ENCODE results near the gene IL17RB. TPM values are rescaled to one million over a fixed set of nuclear protein-coding genes. Genes with fewer than 3 reads are reported as not detected.

The IL17RB gene
- total RNA-seq, 5 donors from 2014 or later (not counting 1 experiment from before 2014, with no cell fraction given), result 0.56 to 4.1 (median 1.8) TPM; not detected in 1

GRCh38 chr3:53885239-53885638 is 38.9 kb downstream of the IL17RB start:
- peaks cover 50 to 66% (median 58%) of the 10 kb centered on the region in 3 donors for H3K4me1 Mint-ChIP-seq
- H3K9me3 Mint-ChIP-seq, result no peaks in the 10 kb centered on the region
- ChIA-PET POLR2A (no interaction called here), CTCF (no interaction called here)
- H3K36me3 Mint-ChIP-seq, result peaks cover 29% of the 10 kb centered on the region
- no peak overlapping the region for H3K4me3 Mint-ChIP-seq
- no peak for DNase-seq
- Histone ChIP-seq H3K9me3 (no peaks in the 10 kb centered on the region), H3K36me3 (ENCODE audit: control insufficient read depth in 2 of 2, extremely low read depth in 1 of 2, insufficient read depth in 1 of 2, low read length in 1 of 2) (peaks cover 0 to 25% of the 10 kb centered on the region in 2 donors), H3K27ac (ENCODE audit: low read length) (no peak overlapping the region), H3K4me1 (ENCODE audit: control insufficient read depth in 1 of 2, extremely low read depth in 1 of 2, insufficient read depth in 2 of 2, low read length in 2 of 2) (peaks cover 24 to 36% of the 10 kb centered on the region in 2 experiments), H3K27me3 (replicated peaks in 1 of 2; ENCODE audit: control insufficient read depth in 2 of 2, extremely low read depth in 1 of 2, insufficient read depth in 2 of 2, low read length in 1 of 2) (no peaks in the 10 kb centered on the region), H3K4me3 (ENCODE audit: control insufficient read depth in 1 of 2, extremely low read depth in 1 of 2, low read length in 1 of 2) (no peak overlapping the region)
- no peak for ATAC-seq (replicated peaks in 1 of 4)
- H3K27ac Mint-ChIP-seq, result no peak overlapping the region
- WGBS (ENCODE audit: insufficient coverage), result no CpG with 5 or more reads among the region's 3 CpGs
- H3K27me3 Mint-ChIP-seq, result no peaks in the 10 kb centered on the region

- Mint-ChIP-seq H3K4me1 (peaks cover 52 to 62% (median 58%) of the 10 kb centered on the region in 3 donors), H3K36me3 (peaks cover 31% of the 10 kb centered on the region), H3K27ac (peak overlapping the region; percentile 54 to 55), H3K9me3 (no peaks in the 10 kb centered on the region), H3K4me3 (peak overlapping the region in 1 of 3 donors; percentile 43), H3K27me3 (no peaks in the 10 kb centered on the region)
- CTCF ChIA-PET, result no interaction called here
- POLR2A ChIA-PET, result no interaction called here
- H3K36me3 ChIP-seq (ENCODE audit: control insufficient read depth in 2 of 2, extremely low read depth in 1 of 2, insufficient read depth in 1 of 2, low read length in 1 of 2), result peaks cover 0 to 25% of the 10 kb centered on the region in 2 donors
- no peak overlapping the region for H3K27ac ChIP-seq (ENCODE audit: low read length)
- no peaks in the 10 kb centered on the region for H3K27me3 ChIP-seq (replicated peaks in 1 of 2; ENCODE audit: control insufficient read depth in 2 of 2, extremely low read depth in 1 of 2, insufficient read depth in 2 of 2, low read length in 1 of 2)
- H3K4me3 ChIP-seq (ENCODE audit: control insufficient read depth in 1 of 2, extremely low read depth in 1 of 2, low read length in 1 of 2), result no peak overlapping the region
- no peak for DNase-seq
- H3K9me3 ChIP-seq, result no peaks in the 10 kb centered on the region
- H3K4me1 ChIP-seq (ENCODE audit: control insufficient read depth in 1 of 2, extremely low read depth in 1 of 2, insufficient read depth in 2 of 2, low read length in 2 of 2), result peaks cover 19 to 36% of the 10 kb centered on the region in 2 experiments
- ATAC-seq (replicated peaks in 1 of 4), result no peak
Observed at GRCh38 chr3:53887446-53887845, 41.1 kb downstream of the IL17RB start.

GRCh38 chr3:53888232-53888631 is 41.9 kb downstream of the IL17RB start:
- H3K27me3 ChIP-seq (replicated peaks in 1 of 2; ENCODE audit: control insufficient read depth in 2 of 2, extremely low read depth in 1 of 2, insufficient read depth in 2 of 2, low read length in 1 of 2), result no peaks in the 10 kb centered on the region
- H3K4me1 Mint-ChIP-seq, result peaks cover 54 to 62% (median 54%) of the 10 kb centered on the region in 3 donors
- peak overlapping the region in 1 of 3 donors; percentile 5 for H3K4me3 Mint-ChIP-seq
- ChIA-PET POLR2A (no interaction called here), CTCF (no interaction called here)
- H3K36me3 Mint-ChIP-seq, result peaks cover 28% of the 10 kb centered on the region
- no peak for DNase-seq
- H3K27ac ChIP-seq (ENCODE audit: low read length), result no peak overlapping the region
- H3K27ac Mint-ChIP-seq, result no peak overlapping the region
- no peaks in the 10 kb centered on the region for H3K9me3 ChIP-seq
- H3K9me3 Mint-ChIP-seq, result peaks cover 0 to 4% (median 1%) of the 10 kb centered on the region in 3 donors
- WGBS (ENCODE audit: insufficient coverage), result no CpG with 5 or more reads among the region's 1 CpG
- ATAC-seq (replicated peaks in 1 of 4), result no peak
- no peaks in the 10 kb centered on the region for H3K27me3 Mint-ChIP-seq
- no peak overlapping the region for H3K4me3 ChIP-seq (ENCODE audit: control insufficient read depth in 1 of 2, extremely low read depth in 1 of 2, low read length in 1 of 2)
- H3K4me1 ChIP-seq (ENCODE audit: control insufficient read depth in 1 of 2, extremely low read depth in 1 of 2, insufficient read depth in 2 of 2, low read length in 2 of 2), result peaks cover 20 to 36% of the 10 kb centered on the region in 2 experiments
- H3K36me3 ChIP-seq (ENCODE audit: control insufficient read depth in 2 of 2, extremely low read depth in 1 of 2, insufficient read depth in 1 of 2, low read length in 1 of 2), result peaks cover 0 to 25% of the 10 kb centered on the region in 2 donors

- H3K4me1 Mint-ChIP-seq, result peaks cover 52 to 64% (median 55%) of the 10 kb centered on the region in 3 donors
- CTCF ChIA-PET, result interaction anchor here in 1 of 2 donors (0.6 to 2.6 kb wide), 2 partner anchors 10 to 75 kb away, joined by 3 to 14 read pairs; partner anchors contain the start of gene ACTR8
Observed at GRCh38 chr3:53890726-53891475, 44.5 kb downstream of the IL17RB start.

GRCh38 chr3:53891497-53892285 is 45.3 kb downstream of the IL17RB start, which contains the start of gene SELENOK:
Gene SELENOK (minus strand): TSS chr3:53891859.
- peak; percentile 93 to 98 (median 97) for ATAC-seq (replicated peaks in 1 of 4)
- ChIA-PET CTCF (interaction anchor here in 1 of 2 donors (0.6 to 2.6 kb wide), 2 partner anchors 11 to 76 kb away, joined by 3 to 14 read pairs; partner anchors contain the start of gene ACTR8), POLR2A (interaction anchor here in 1 of 2 donors (0.6 to 2.0 kb wide), 3 partner anchors 10 to 12 kb away, joined by 3 to 7 read pairs (median 5); no protein-coding TSS in a partner anchor)
- Mint-ChIP-seq H3K4me3 (peak within 1 kb of the TSS; percentile 89 to 96 (median 96)), H3K9me3 (peaks cover 0 to 7% (median 4%) of the 10 kb centered on the region in 3 donors), H3K27ac (peak within 1 kb of the TSS; percentile 97 to 99), H3K36me3 (peaks cover 24% of the 10 kb centered on the region), H3K27me3 (peaks cover 7 to 10% of the 10 kb centered on the region in 2 donors), H3K4me1 (peaks cover 52 to 64% (median 54%) of the 10 kb centered on the region in 3 donors)
- Histone ChIP-seq H3K9me3 (no peaks in the 10 kb centered on the region), H3K4me1 (ENCODE audit: control insufficient read depth in 1 of 2, extremely low read depth in 1 of 2, insufficient read depth in 2 of 2, low read length in 2 of 2) (peaks cover 20 to 34% of the 10 kb centered on the region in 2 experiments), H3K36me3 (ENCODE audit: control insufficient read depth in 2 of 2, extremely low read depth in 1 of 2, insufficient read depth in 1 of 2, low read length in 1 of 2) (peaks cover 0 to 2% of the 10 kb centered on the region in 2 donors), H3K27me3 (replicated peaks in 1 of 2; ENCODE audit: control insufficient read depth in 2 of 2, extremely low read depth in 1 of 2, insufficient read depth in 2 of 2, low read length in 1 of 2) (no peaks in the 10 kb centered on the region), H3K27ac (ENCODE audit: low read length) (peak within 1 kb of the TSS; percentile 94), H3K4me3 (ENCODE audit: control insufficient read depth in 1 of 2, extremely low read depth in 1 of 2, low read length in 1 of 2) (peak within 1 kb of the TSS; percentile 88 to 97)
- under 1% methylated on average over 72 of the region's 73 CpGs for WGBS (ENCODE audit: insufficient coverage)
- DNase-seq, result peak; percentile 86 to 99 (median 97)

More at GRCh38 chr3:53890726-53891475, 44.5 kb downstream of the IL17RB start:
- Mint-ChIP-seq H3K27ac (peak overlapping the region; percentile 97 to 99), H3K9me3 (peaks cover 0 to 7% (median 4%) of the 10 kb centered on the region in 3 donors), H3K27me3 (peaks cover 7% of the 10 kb centered on the region in 2 donors), H3K4me3 (peak overlapping the region; percentile 89 to 96 (median 96)), H3K36me3 (peaks cover 25% of the 10 kb centered on the region)
- 3% methylated on average over 15 of the region's 21 CpGs for WGBS (ENCODE audit: insufficient coverage)
- H3K4me3 ChIP-seq (ENCODE audit: control insufficient read depth in 1 of 2, extremely low read depth in 1 of 2, low read length in 1 of 2), result peak overlapping the region; percentile 88 to 97
- peaks cover 20 to 36% of the 10 kb centered on the region in 2 experiments for H3K4me1 ChIP-seq (ENCODE audit: control insufficient read depth in 1 of 2, extremely low read depth in 1 of 2, insufficient read depth in 2 of 2, low read length in 2 of 2)
- no peaks in the 10 kb centered on the region for H3K9me3 ChIP-seq
- H3K27ac ChIP-seq (ENCODE audit: low read length), result peak overlapping the region; percentile 94
- peaks cover 0 to 5% of the 10 kb centered on the region in 2 donors for H3K36me3 ChIP-seq (ENCODE audit: control insufficient read depth in 2 of 2, extremely low read depth in 1 of 2, insufficient read depth in 1 of 2, low read length in 1 of 2)
- DNase-seq (peak in 34 of 35 experiments; percentile 13 to 83 (median 68)), ATAC-seq (replicated peaks in 1 of 4) (peak; percentile 10 to 58 (median 17))
- no peaks in the 10 kb centered on the region for H3K27me3 ChIP-seq (replicated peaks in 1 of 2; ENCODE audit: control insufficient read depth in 2 of 2, extremely low read depth in 1 of 2, insufficient read depth in 2 of 2, low read length in 1 of 2)
- POLR2A ChIA-PET, result interaction anchor here in 1 of 2 donors (0.5 to 2.0 kb wide), 5 partner anchors 9 to 546 kb away, joined by 3 to 7 read pairs (median 3); no protein-coding TSS in a partner anchor

All from T-cell (primary cell).